Measurements from ENCODE around the gene BCAS3.

DNA sequence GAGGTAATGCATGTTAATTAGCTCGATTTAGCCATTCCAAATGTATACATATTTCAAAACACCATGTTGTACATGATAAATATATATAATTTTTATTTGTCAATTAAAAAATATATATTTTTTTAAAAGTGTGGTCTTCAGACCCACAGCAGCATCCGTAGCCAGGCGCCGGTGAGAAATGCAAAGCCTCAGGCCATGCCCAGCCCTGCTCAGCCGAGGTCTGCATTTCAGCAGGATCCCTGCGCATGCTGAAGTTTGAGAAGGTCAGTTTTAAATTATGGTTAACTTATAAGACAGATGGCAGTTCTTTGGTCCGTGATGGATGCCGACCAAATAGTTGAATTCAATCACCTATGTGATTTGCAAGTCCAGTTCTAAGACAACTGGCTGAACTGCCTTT, 694.0 kb downstream of the BCAS3 start:
- no peak for TF ChIP-seq POLR2A (IDR thresholded peaks at IDR 0.05)
- TF ChIP-seq, protein P1, sequence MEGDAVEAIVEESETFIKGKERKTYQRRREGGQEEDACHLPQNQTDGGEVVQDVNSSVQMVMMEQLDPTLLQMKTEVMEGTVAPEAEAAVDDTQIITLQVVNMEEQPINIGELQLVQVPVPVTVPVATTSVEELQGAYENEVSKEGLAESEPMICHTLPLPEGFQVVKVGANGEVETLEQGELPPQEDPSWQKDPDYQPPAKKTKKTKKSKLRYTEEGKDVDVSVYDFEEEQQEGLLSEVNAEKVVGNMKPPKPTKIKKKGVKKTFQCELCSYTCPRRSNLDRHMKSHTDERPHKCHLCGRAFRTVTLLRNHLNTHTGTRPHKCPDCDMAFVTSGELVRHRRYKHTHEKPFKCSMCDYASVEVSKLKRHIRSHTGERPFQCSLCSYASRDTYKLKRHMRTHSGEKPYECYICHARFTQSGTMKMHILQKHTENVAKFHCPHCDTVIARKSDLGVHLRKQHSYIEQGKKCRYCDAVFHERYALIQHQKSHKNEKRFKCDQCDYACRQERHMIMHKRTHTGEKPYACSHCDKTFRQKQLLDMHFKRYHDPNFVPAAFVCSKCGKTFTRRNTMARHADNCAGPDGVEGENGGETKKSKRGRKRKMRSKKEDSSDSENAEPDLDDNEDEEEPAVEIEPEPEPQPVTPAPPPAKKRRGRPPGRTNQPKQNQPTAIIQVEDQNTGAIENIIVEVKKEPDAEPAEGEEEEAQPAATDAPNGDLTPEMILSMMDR (IDR thresholded peaks at IDR 0.05 in 8 of 11, conservative IDR thresholded peaks at IDR 0.05 in 3 of 11), result no peak

All from spleen (tissue), 7 donors.